Tibial nerve (tissue), 4 donors: ENCODE data around the gene PDK3. TPM values are rescaled to one million over a fixed set of nuclear protein-coding genes. Genes with fewer than 3 reads are reported as not detected.

Source experiments
- DNase-seq, 2 donors: peaks; one replicate each; pipeline ENCODE4 v3.0.0-alpha.2; 2019; ENCODE audit warnings: low spot score in 2 of 2
- H3K27ac ChIP-seq, 4 donors: fragments of 200-600 bp; sonication (generic) in 3 of 4; one replicate each; pipeline ENCODE4 v1.5.1; 2017 to 2019; ENCODE audit warnings: mild to moderate bottlenecking in 1 of 4
- H3K27me3 ChIP-seq, 2 donors: fragments of 200-600 bp; sonication (generic) in 1 of 2; one replicate each; pipeline versions ENCODE4 v1.5.1 to v1.6.0; 2017 to 2019
- H3K36me3 ChIP-seq, 3 donors: fragments of 200-600 bp; sonication (generic); one replicate each; pipeline ENCODE4 v1.5.1; 2018 to 2019
- H3K4me1 ChIP-seq, 4 donors: fragments of 200-600 bp; sonication (generic) in 3 of 4; one replicate each; pipeline ENCODE4 v1.5.1; 2017 to 2019
- H3K4me3 ChIP-seq, 4 donors: fragments of 200-600 bp; sonication (generic) in 3 of 4; one replicate each; pipeline ENCODE4 v1.5.1; 2017 to 2019; ENCODE audit warnings: mild to moderate bottlenecking in 1 of 4, moderate library complexity in 1 of 4
- H3K9me3 ChIP-seq, 4 donors: fragments of 200-600 bp; sonication (generic) in 3 of 4; one replicate each; pipeline ENCODE4 v1.5.1; 2017 to 2019
- EP300 ChIP-seq, 2 donors: sonication (generic); formaldehyde crosslinking; IDR thresholded peaks; one replicate each; pipeline ENCODE4 v1.6.1; 2017; ENCODE audit warnings: antibody characterized with exemption in 2 of 2, mild to moderate bottlenecking in 1 of 2
- POLR2A ChIP-seq, 2 donors: fragments of 450-650 bp; IDR thresholded peaks; one replicate each; pipeline ENCODE4 v1.6.1; 2017; ENCODE audit warnings: antibody characterized with exemption in 2 of 2, mild to moderate bottlenecking in 2 of 2, moderate library complexity in 2 of 2
- WGBS, 2 donors: methylation state at CpG; one replicate each; pipeline ENCODE4 v1.1.5; 2018; 5-methylcytosine and 5-hydroxymethylcytosine counted together
- total RNA-seq, 4 donors: library from RNA; depleted of rRNA; stranded (reverse); fragments of >200 nt; gene quantifications; one replicate each; pipeline ENCODE4 v1.1.0, GENCODE V29; 2016
- TF ChIP-seq, protein P1 (sequence below), 5 experiments: fragments of 200-600 bp in 3 of 5; fragments of 450-650 bp in 2 of 5; sonication (generic) in 3 of 5; IDR thresholded peaks; one replicate each; pipeline ENCODE4 v1.5.1; 2016 to 2019; ENCODE audit warnings: antibody characterized with exemption in 5 of 5, mild to moderate bottlenecking in 3 of 5, moderate library complexity in 2 of 5

The PDK3 gene
- total RNA-seq, 4 donors from 2014 or later: 18.3 to 39.8 (median 31.3) TPM

DNA sequence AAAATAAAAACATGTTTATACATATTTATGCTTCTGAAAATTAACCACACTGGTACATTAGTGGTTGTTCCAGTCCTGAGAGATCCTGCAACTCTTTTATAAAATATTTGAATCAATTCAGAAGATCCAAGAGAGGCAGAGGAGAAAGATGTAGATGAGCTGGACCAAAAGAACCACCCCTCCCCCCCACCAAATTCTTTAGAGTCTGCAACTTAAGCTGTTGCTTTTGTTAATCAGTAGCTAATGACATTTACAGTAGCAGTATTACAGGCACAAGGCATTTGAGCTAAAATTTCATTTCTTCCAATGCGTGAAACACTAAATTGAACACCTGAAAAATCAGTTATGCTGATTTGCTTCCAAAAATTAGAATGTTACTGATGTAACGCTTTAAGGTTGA is 61.5 kb downstream of the PDK3 start:
- DNase-seq: no peak
- Histone ChIP-seq H3K4me1 (no peaks in the 10 kb centered on the region), H3K27me3 (no peaks in the 10 kb centered on the region), H3K36me3 (peaks cover 0 to 10% (median 0%) of the 10 kb centered on the region in 3 donors), H3K4me3 (no peak overlapping the region), H3K27ac (no peak overlapping the region), H3K9me3 (no peaks in the 10 kb centered on the region)
- WGBS, 2 donors: 78 to 88% methylated on average over 2 of the region's 2 CpGs
- no peak for TF ChIP-seq POLR2A (IDR thresholded peaks at IDR 0.05)
- TF ChIP-seq, protein P1, sequence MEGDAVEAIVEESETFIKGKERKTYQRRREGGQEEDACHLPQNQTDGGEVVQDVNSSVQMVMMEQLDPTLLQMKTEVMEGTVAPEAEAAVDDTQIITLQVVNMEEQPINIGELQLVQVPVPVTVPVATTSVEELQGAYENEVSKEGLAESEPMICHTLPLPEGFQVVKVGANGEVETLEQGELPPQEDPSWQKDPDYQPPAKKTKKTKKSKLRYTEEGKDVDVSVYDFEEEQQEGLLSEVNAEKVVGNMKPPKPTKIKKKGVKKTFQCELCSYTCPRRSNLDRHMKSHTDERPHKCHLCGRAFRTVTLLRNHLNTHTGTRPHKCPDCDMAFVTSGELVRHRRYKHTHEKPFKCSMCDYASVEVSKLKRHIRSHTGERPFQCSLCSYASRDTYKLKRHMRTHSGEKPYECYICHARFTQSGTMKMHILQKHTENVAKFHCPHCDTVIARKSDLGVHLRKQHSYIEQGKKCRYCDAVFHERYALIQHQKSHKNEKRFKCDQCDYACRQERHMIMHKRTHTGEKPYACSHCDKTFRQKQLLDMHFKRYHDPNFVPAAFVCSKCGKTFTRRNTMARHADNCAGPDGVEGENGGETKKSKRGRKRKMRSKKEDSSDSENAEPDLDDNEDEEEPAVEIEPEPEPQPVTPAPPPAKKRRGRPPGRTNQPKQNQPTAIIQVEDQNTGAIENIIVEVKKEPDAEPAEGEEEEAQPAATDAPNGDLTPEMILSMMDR (IDR thresholded peaks at IDR 0.05): no peak
- no peak for TF ChIP-seq EP300 (IDR thresholded peaks at IDR 0.05)

DNA sequence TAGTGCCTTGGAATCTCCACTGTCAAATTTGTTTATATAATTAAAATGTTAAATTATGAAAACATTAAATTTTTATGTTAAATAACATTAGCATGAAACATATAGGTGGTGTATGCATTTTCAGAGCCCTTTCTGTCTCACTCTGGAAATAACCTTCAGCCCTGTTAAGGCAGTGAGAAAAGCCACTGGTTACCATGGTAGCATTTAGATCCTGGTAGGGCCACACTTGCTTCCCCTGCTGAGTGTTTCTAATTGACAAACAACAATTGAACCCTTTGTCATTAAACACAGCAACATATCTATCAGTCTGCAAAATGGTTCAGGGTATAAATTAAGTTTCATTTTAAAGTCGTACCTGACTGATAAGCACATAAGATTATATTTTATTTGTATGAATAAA is 63.5 kb downstream of the PDK3 start:
- H3K27ac ChIP-seq: no peak overlapping the region
- DNase-seq: no peak
- WGBS, 2 donors: 45 to 50% methylated on average over 1 of the region's 1 CpG
- H3K4me3 ChIP-seq: no peak overlapping the region
- H3K4me1 ChIP-seq: no peaks in the 10 kb centered on the region
- TF ChIP-seq EP300 (IDR thresholded peaks at IDR 0.05): no peak
- TF ChIP-seq, protein P1 (IDR thresholded peaks at IDR 0.05): no peak
- TF ChIP-seq POLR2A (IDR thresholded peaks at IDR 0.05): no peak
- H3K9me3 ChIP-seq: no peaks in the 10 kb centered on the region
- no peaks in the 10 kb centered on the region for H3K27me3 ChIP-seq
- peaks cover 0 to 10% (median 0%) of the 10 kb centered on the region in 3 donors for H3K36me3 ChIP-seq

DNA sequence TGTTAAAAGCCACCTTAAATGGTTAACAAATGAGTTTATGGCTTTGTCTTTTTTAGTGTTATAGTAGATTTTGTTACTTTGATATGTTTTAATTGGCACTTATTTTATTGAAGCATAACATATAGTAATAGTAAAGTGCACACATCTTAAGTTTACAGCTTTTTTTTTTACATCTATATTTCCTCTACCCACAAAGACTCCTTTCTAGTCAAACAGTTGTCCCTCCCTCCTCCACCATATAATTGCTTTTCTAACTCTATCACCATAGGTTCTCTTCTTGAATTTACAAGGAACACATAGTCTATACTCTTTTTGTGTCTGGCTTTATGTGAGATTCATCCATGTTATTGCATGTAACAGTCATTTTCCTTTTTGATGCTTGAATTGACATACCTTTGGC is 71.5 kb downstream of the PDK3 start:
- Histone ChIP-seq H3K4me1 (no peaks in the 10 kb centered on the region), H3K9me3 (no peaks in the 10 kb centered on the region), H3K4me3 (no peak overlapping the region), H3K36me3 (peaks cover 0 to 13% (median 0%) of the 10 kb centered on the region in 3 donors), H3K27me3 (no peaks in the 10 kb centered on the region), H3K27ac (no peak overlapping the region)
- TF ChIP-seq, protein P1 (IDR thresholded peaks at IDR 0.05): no peak
- TF ChIP-seq POLR2A (IDR thresholded peaks at IDR 0.05): no peak
- TF ChIP-seq EP300 (IDR thresholded peaks at IDR 0.05): no peak
- DNase-seq: no peak

DNA sequence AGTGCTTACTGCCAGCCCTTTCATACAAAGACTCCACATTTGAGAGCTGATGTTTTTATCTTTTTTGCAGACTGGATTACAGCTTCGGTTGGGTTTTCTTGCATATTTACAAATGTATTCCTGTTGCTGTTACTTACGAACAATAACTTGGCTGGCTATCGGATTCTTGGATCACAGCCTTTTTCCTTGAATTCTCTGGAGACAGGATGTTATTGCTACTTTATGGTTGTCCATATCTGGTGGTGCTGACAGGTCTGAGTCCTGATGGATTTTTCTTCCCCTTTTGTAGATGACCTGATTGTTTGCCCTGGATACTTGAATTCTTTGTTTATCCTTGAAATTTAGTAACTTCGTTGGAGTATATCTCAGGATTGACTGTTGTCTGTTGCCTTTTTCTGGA is 77.7 kb downstream of the PDK3 start:
- TF ChIP-seq POLR2A (IDR thresholded peaks at IDR 0.05): no peak
- TF ChIP-seq, protein P1 (IDR thresholded peaks at IDR 0.05): no peak
- no peak for TF ChIP-seq EP300 (IDR thresholded peaks at IDR 0.05)
- 50 to 52% methylated on average over 4 of the region's 4 CpGs for WGBS, 2 donors
- Histone ChIP-seq H3K9me3 (no peaks in the 10 kb centered on the region), H3K27me3 (no peaks in the 10 kb centered on the region), H3K36me3 (no peaks in the 10 kb centered on the region), H3K4me3 (no peak overlapping the region), H3K27ac (no peak overlapping the region), H3K4me1 (no peaks in the 10 kb centered on the region)
- DNase-seq: no peak

DNA sequence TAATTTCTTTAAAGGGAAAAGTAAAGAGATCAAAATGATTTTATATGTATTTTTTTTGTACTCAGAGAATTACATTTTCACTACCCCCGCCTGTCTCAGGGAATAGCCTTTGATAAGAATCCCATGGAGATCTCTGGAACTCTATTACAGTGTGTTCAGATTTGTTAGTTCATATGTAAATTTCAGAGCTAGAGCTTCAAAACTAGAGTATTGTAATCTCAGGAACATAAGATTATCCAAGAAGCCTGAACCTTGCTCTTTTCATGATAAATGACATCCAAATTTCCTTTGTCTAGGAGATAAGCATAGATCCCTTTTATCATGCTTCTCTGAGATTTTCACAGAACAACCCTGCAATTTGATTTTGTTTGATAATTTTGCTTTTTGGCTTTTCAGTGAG is 82.9 kb downstream of the PDK3 start:
- Histone ChIP-seq H3K4me1 (no peaks in the 10 kb centered on the region), H3K27me3 (no peaks in the 10 kb centered on the region), H3K9me3 (no peaks in the 10 kb centered on the region), H3K36me3 (no peaks in the 10 kb centered on the region), H3K27ac (no peak overlapping the region), H3K4me3 (no peak overlapping the region)
- DNase-seq: no peak
- WGBS, 2 donors: 89 to 96% methylated on average over 1 of the region's 1 CpG
- no peak for TF ChIP-seq POLR2A (IDR thresholded peaks at IDR 0.05)
- no peak for TF ChIP-seq EP300 (IDR thresholded peaks at IDR 0.05)
- TF ChIP-seq, protein P1 (IDR thresholded peaks at IDR 0.05): no peak
